ENCODE data around the gene HNF4A. TPM values are rescaled to one million over a fixed set of nuclear protein-coding genes. Genes with fewer than 3 reads are reported as not detected.

The HNF4A gene
- polyA plus RNA-seq, 12 donors: 0.04 to 40.5 (median 0.30) TPM; not detected in 6

GRCh38 chr20:44392088-44392775, 36.7 kb downstream of the HNF4A start:
- DNase-seq: no peak

- DNase-seq: no peak
These were observed 37.5 kb downstream of the HNF4A start for GRCh38 chr20:44392776-44393607.

- DNase-seq: no peak
These were observed 38.3 kb downstream of the HNF4A start for GRCh38 chr20:44393608-44394451.

- no peak for DNase-seq
These were observed 38.9 kb downstream of the HNF4A start for GRCh38 chr20:44394452-44394701.

- no peak for DNase-seq
These were observed 39.4 kb downstream of the HNF4A start for GRCh38 chr20:44394702-44395460.

- no peak for DNase-seq
These were observed 40.2 kb downstream of the HNF4A start for GRCh38 chr20:44395461-44396340.

GRCh38 chr20:44396369-44397130, 41.1 kb downstream of the HNF4A start:
- DNase-seq: no peak

- DNase-seq: no peak
These were observed 42.8 kb downstream of the HNF4A start for GRCh38 chr20:44398335-44398734.

- DNase-seq: no peak
These were observed 43.9 kb downstream of the HNF4A start for GRCh38 chr20:44399446-44399845.

- no peak for DNase-seq
These were observed 45.1 kb downstream of the HNF4A start for GRCh38 chr20:44400671-44400969.

GRCh38 chr20:44400970-44401769, 45.7 kb downstream of the HNF4A start:
- no peak for DNase-seq

- DNase-seq: no peak
These were observed 46.4 kb downstream of the HNF4A start for GRCh38 chr20:44401770-44402390.

- no peak for DNase-seq
These were observed 47.1 kb downstream of the HNF4A start for GRCh38 chr20:44402391-44403193.

GRCh38 chr20:44403194-44404112, 48.0 kb downstream of the HNF4A start:
- DNase-seq: no peak

GRCh38 chr20:44404204-44405181, 49.0 kb downstream of the HNF4A start:
- no peak for DNase-seq

GRCh38 chr20:44405257-44405656, 49.8 kb downstream of the HNF4A start:
- no peak for DNase-seq
